ENCODE results near the gene TBCD.

The TBCD gene

GRCh38 chr17:82926081-82926480 is 174.2 kb downstream of the TBCD start:
- DNase-seq (ENCODE audit: low read depth), result no peak

GRCh38 chr17:82926716-82927115 is 174.9 kb downstream of the TBCD start:
- DNase-seq (ENCODE audit: low read depth), result no peak

GRCh38 chr17:82927311-82927660 is 175.4 kb downstream of the TBCD start:
- no peak for DNase-seq (ENCODE audit: low read depth)

- DNase-seq (ENCODE audit: low read depth), result no peak
These were observed 176.1 kb downstream of the TBCD start for GRCh38 chr17:82927661-82928601.

GRCh38 chr17:82929011-82929622 is 177.3 kb downstream of the TBCD start:
- no peak for DNase-seq (ENCODE audit: low read depth)

- DNase-seq (ENCODE audit: low read depth), result no peak
These were observed 177.8 kb downstream of the TBCD start for GRCh38 chr17:82929676-82930042.

GRCh38 chr17:82930043-82930923 is 178.4 kb downstream of the TBCD start:
- DNase-seq (ENCODE audit: low read depth), result no peak

- DNase-seq (ENCODE audit: low read depth), result no peak
These were observed 179.2 kb downstream of the TBCD start for GRCh38 chr17:82930924-82931698.

GRCh38 chr17:82931699-82932517 is 180.0 kb downstream of the TBCD start:
- no peak for DNase-seq (ENCODE audit: low read depth)

GRCh38 chr17:82932518-82933310 is 180.8 kb downstream of the TBCD start:
- DNase-seq (ENCODE audit: low read depth), result no peak

GRCh38 chr17:82933911-82934310 is 182.0 kb downstream of the TBCD start:
- no peak for DNase-seq (ENCODE audit: low read depth)

- no peak for DNase-seq (ENCODE audit: low read depth)
These were observed 184.3 kb downstream of the TBCD start for GRCh38 chr17:82935966-82936767.

- DNase-seq (ENCODE audit: low read depth), result no peak
These were observed 184.9 kb downstream of the TBCD start for GRCh38 chr17:82936768-82937171.

GRCh38 chr17:82937411-82938371 is 185.8 kb downstream of the TBCD start:
- no peak for DNase-seq (ENCODE audit: low read depth)

GRCh38 chr17:82938486-82938872 is 186.6 kb downstream of the TBCD start:
- no peak for DNase-seq (ENCODE audit: low read depth)

GRCh38 chr17:82938873-82939620 is 187.2 kb downstream of the TBCD start:
- no peak for DNase-seq (ENCODE audit: low read depth)

GRCh38 chr17:82939621-82940135 is 187.8 kb downstream of the TBCD start:
- DNase-seq (ENCODE audit: low read depth), result no peak
